Kidney epithelial cell (primary cell): ENCODE results near the gene NAT10. TPM values are rescaled to one million over a fixed set of nuclear protein-coding genes. Genes with fewer than 3 reads are reported as not detected.
"Not testable (repeated sequence)": the region's sequence is repeated elsewhere in the genome, so short reads cannot be mapped to it uniquely, and the experiment has no call there.

Experiments
- DNase-seq: peaks from one replicate; pipeline ENCODE4 v3.0.0-alpha.2; 2010; ENCODE audit warnings: low read depth
- H3K27me3 ChIP-seq: 2 replicates; pipeline ENCODE4 v1.6.0; 2011; ENCODE audit warnings: low read length; ENCODE audit not compliant: control insufficient read depth, insufficient read depth
- H3K36me3 ChIP-seq: 2 replicates; pipeline ENCODE4 v1.5.1; 2011; ENCODE audit warnings: low read length; ENCODE audit not compliant: control insufficient read depth, insufficient read depth
- H3K4me3 ChIP-seq: 2 replicates; pipeline ENCODE4 v1.5.1; 2011; ENCODE audit warnings: low read depth, mild to moderate bottlenecking, control low read depth, low read length
- total RNA-seq: library from RNA; depleted of rRNA; stranded (reverse); fragments of >200 nt; gene quantifications from 2 replicates; pipeline ENCODE4 v1.2.3, GENCODE V29; 2015
- TF ChIP-seq, protein P1 (sequence below): IDR thresholded peaks from 2 replicates; pipeline ENCODE4 v1.5.1; 2011; ENCODE audit warnings: mild to moderate bottlenecking, moderate library complexity, low read length, control low read depth, inconsistent platforms; ENCODE audit not compliant: insufficient read depth, poor library complexity, severe bottlenecking

NAT10 gene
- total RNA-seq, 1 donor from 2014 or later, result 21.7 TPM

DNA sequence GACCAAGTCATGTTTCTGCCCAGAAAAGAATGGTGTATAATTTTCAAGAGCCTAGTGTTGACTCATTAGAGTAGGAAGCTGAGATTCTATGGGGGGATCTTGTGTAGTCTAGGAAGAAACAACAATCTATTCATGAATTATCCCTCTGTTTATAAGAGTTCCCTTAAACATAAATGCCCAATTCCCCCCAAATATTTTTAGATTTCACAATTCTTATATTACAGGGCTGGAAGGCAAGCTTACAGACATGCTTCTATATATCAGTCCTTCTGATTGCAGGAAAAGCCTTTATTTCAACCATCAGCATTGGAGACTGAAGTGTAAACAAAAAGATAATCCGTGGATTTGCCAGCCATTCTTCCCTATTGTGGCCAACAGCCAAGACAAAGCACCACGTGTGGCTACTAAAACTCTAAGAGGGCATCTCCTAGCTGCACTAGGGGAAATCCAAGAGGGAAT is 71.4 kb downstream of the NAT10 start:
- Histone ChIP-seq H3K36me3 (no peaks in the 10 kb centered on the region), H3K4me3 (no peak overlapping the region), H3K27me3 (no peaks in the 10 kb centered on the region)
- TF ChIP-seq, protein P1, sequence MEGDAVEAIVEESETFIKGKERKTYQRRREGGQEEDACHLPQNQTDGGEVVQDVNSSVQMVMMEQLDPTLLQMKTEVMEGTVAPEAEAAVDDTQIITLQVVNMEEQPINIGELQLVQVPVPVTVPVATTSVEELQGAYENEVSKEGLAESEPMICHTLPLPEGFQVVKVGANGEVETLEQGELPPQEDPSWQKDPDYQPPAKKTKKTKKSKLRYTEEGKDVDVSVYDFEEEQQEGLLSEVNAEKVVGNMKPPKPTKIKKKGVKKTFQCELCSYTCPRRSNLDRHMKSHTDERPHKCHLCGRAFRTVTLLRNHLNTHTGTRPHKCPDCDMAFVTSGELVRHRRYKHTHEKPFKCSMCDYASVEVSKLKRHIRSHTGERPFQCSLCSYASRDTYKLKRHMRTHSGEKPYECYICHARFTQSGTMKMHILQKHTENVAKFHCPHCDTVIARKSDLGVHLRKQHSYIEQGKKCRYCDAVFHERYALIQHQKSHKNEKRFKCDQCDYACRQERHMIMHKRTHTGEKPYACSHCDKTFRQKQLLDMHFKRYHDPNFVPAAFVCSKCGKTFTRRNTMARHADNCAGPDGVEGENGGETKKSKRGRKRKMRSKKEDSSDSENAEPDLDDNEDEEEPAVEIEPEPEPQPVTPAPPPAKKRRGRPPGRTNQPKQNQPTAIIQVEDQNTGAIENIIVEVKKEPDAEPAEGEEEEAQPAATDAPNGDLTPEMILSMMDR, result no peak
- DNase-seq, result no peak

DNA sequence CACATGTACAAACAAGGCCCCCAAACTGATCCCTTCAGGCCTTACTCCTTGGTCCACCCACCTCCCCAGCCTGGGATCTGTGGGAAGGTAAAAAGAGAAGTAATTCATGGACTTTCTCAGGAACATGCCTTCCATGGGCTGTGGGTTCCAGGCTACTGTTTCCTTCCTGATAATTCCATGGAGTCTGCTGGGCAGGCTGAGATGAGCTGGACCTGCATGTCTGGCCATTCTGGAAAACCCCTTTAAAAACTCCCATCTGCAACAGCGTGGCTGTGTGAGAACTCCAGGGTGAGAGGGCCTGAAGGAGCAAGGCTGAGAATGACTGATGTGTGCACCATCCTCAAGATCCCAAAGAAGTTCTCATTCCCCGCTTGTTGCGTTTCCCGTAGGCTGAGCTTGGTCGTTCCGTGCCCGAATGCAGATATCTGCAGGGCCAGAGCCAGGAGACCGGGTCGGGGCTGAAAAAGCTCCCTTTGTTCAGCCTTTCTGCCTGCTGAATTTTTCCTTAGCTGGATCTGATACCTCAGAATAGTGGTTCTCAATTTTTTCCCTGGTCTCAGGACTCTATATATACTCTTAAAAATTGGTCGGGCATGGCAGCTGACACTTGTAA is 72.9 kb downstream of the NAT10 start:
- Histone ChIP-seq H3K4me3 (no peak overlapping the region), H3K36me3 (no peaks in the 10 kb centered on the region), H3K27me3 (no peaks in the 10 kb centered on the region)
- TF ChIP-seq, protein P1, result no peak
- DNase-seq, result no peak

DNA sequence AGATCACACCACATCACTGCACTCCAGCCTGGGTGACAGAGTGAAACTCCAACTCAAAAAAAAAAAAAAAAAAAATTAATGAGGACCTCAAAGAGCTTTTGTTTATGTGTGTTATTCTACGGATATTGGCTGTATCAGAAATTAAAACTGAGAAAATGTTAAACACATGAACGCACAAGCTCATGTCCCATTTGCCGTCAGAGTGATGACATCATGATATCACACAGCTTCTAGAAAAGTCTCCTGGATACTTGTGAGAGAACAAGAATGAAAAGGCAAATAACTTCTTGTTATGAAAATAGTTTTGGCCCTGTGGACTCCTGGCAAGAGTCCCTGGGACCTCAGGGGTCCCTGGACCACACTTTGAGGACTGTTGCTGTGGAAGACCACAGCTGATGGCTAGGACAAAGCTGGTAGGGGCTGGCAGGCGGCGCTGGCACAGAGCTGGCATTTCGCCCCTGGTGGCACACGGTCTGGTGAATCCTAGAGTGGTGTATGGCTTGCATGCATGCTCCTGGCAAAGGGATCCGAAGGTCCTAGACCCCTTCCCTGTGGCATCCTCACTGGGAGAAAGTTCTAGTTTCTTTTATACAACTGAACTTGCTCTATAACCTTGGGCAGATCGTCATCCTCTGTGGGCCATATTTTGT is 73.7 kb downstream of the NAT10 start:
- Histone ChIP-seq H3K4me3 (no peak overlapping the region), H3K36me3 (no peaks in the 10 kb centered on the region), H3K27me3 (no peaks in the 10 kb centered on the region)
- DNase-seq, result no peak
- TF ChIP-seq, protein P1, result no peak

GRCh38 chr11:34180040-34180813 is 74.8 kb downstream of the NAT10 start:
- no peaks in the 10 kb centered on the region for H3K27me3 ChIP-seq
- no peak overlapping the region for H3K4me3 ChIP-seq
- no peak for DNase-seq
- no peaks in the 10 kb centered on the region for H3K36me3 ChIP-seq
- TF ChIP-seq, protein P1, result no peak

- not testable (repeated sequence) for DNase-seq, H3K27me3 ChIP-seq, H3K36me3 ChIP-seq, H3K4me3 ChIP-seq
Observed at GRCh38 chr11:34180814-34181165, 75.4 kb downstream of the NAT10 start.

DNA sequence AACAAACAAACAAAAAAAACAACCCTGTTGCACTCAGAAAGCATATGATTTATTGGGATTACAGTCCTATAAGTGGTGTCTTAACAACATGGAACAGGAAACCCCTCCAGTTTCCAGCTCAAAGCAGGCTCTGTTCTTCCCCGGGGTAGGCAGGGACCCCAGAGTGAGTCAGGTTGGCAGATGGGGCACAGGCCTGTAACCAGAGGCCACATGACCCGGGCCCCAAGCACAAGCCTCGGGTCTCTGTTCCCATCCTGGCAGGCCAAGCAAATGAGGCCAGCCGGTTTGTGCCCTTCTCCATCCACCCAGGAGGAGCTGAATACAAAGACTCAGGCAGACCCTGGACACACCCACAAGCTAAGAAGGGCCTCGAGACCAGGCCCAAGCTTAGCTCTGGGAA is 75.8 kb downstream of the NAT10 start:
- no peak for DNase-seq
- no peaks in the 10 kb centered on the region for H3K27me3 ChIP-seq
- TF ChIP-seq, protein P1, result no peak
- H3K36me3 ChIP-seq, result no peaks in the 10 kb centered on the region
- no peak overlapping the region for H3K4me3 ChIP-seq
